NCI-H187 treated with DMSO at 0.1 percent for 48 hours (cell line): ENCODE measurements around the gene GLS.
"Not testable (repeated sequence)": the region's sequence is repeated elsewhere in the genome, so short reads cannot be mapped to it uniquely, and the experiment has no call there.

Experiments
- DNase-seq: peaks from one replicate; lab custom pipeline; 2025; lab: John Stamatoyannopoulos, UW

GLS gene

GRCh38 chr2:190856985-190857384 lies 23.6 kb upstream of the GLS start:
- DNase-seq, result no peak

GRCh38 chr2:190858817-190859216 lies 21.8 kb upstream of the GLS start:
- no peak for DNase-seq

- DNase-seq, result no peak
Measured at GRCh38 chr2:190859347-190860297, 21.0 kb upstream of the GLS start.

GRCh38 chr2:190860985-190861680 lies 19.5 kb upstream of the GLS start:
- no peak for DNase-seq

- peak; percentile 69 for DNase-seq
Measured at GRCh38 chr2:190862128-190862527, 18.5 kb upstream of the GLS start.

- DNase-seq, result peak; percentile 15
Measured at GRCh38 chr2:190862571-190862991, 18.0 kb upstream of the GLS start.

GRCh38 chr2:190863946-190864345 lies 16.7 kb upstream of the GLS start:
- peak; percentile 88 for DNase-seq

GRCh38 chr2:190864375-190864774 lies 16.2 kb upstream of the GLS start:
- no peak for DNase-seq

GRCh38 chr2:190867212-190867611 lies 13.4 kb upstream of the GLS start:
- DNase-seq, result no peak

GRCh38 chr2:190867832-190868231 lies 12.8 kb upstream of the GLS start:
- DNase-seq, result no peak

- no peak for DNase-seq
Measured at GRCh38 chr2:190869721-190870120, 10.9 kb upstream of the GLS start.

GRCh38 chr2:190873451-190873850 lies 7.2 kb upstream of the GLS start:
- not testable (repeated sequence) for DNase-seq

- no peak for DNase-seq
Measured at GRCh38 chr2:190875891-190876290, 4.7 kb upstream of the GLS start.

- no peak for DNase-seq
Measured at GRCh38 chr2:190876631-190877030, 4.0 kb upstream of the GLS start.

GRCh38 chr2:190877436-190877835 lies 3.2 kb upstream of the GLS start:
- DNase-seq, result no peak

GRCh38 chr2:190879474-190880377 lies 895 bp upstream of the GLS start:
- no peak for DNase-seq

GRCh38 chr2:190881084-190881597 lies 520 bp downstream of the GLS start:
- no peak for DNase-seq

GRCh38 chr2:190881598-190882410 lies 1.2 kb downstream of the GLS start:
- peak; percentile 15 for DNase-seq

- no peak for DNase-seq
Measured at GRCh38 chr2:190882411-190882766, 1.8 kb downstream of the GLS start.

- DNase-seq, result no peak
Measured at GRCh38 chr2:190882856-190883582, 2.4 kb downstream of the GLS start.
